Glomerular endothelial cell (primary cell): ENCODE data around the gene NME9. TPM values are rescaled to one million over a fixed set of nuclear protein-coding genes. Genes with fewer than 3 reads are reported as not detected.

Experiments used
- DNase-seq: peaks from one replicate; pipeline ENCODE4 v3.0.0-alpha.2; 2011; ENCODE audit warnings: low read depth, low spot score; ENCODE audit errors: extremely low read depth
- total RNA-seq: library from RNA; depleted of rRNA; stranded (reverse); fragments of >200 nt; gene quantifications from 2 replicates; pipeline ENCODE4 v1.2.3, GENCODE V29; 2015

NME9 gene
- total RNA-seq, 1 donor from 2014 or later, result not detected

GRCh38 chr3:138363322-138363721 lies 33.7 kb upstream of the NME9 start:
- DNase-seq, result no peak

- no peak for DNase-seq
These were observed 32.9 kb upstream of the NME9 start for GRCh38 chr3:138362538-138362937.

- DNase-seq, result no peak
These were observed 31.9 kb upstream of the NME9 start for GRCh38 chr3:138361561-138361971.

GRCh38 chr3:138360869-138361525 lies 31.3 kb upstream of the NME9 start:
- no peak for DNase-seq

- DNase-seq, result no peak
These were observed 30.5 kb upstream of the NME9 start for GRCh38 chr3:138359919-138360868.

GRCh38 chr3:138359148-138359918 lies 29.7 kb upstream of the NME9 start:
- no peak for DNase-seq

- DNase-seq, result no peak
These were observed 27.2 kb upstream of the NME9 start for GRCh38 chr3:138356730-138357405.

DNA sequence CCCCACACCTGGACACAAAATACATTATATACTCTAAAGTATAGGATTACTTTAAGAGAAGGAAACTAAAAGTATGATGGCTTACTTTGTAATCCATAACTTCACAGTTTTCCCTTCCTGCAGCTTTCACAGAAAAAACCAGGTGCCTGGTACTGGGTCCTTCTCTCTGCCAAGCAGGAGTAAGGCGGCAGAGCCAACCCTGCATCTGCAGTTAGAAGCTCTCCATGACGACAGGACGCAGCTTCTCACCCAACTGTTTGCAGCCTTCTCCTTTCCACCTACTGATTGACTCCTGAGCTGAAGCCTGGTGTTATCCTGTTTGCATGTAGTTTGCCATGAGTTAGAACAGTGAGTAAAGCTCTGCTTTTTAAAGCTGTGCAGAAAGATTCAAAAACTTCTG lies 25.4 kb upstream of the NME9 start:
- no peak for DNase-seq

DNA sequence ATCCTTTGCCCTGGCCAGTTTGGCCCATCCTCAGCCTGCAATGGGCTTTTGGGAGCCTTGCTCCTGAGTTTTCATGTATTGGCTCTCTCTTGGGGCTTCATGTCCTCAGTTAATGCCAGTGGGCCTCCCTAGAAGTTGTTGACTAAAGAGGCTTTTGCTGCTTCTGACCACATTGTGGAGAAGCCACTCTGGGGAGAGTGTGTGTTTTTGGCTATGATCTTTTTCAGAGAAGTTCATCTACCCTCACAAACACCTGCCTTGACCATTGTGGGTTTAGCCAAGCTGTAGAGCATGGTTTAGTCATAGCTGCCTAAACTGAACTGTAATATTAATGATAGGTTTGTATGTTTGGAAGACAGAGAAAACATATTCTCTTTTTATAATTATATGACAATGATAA lies 24.7 kb upstream of the NME9 start:
- DNase-seq, result no peak

DNA sequence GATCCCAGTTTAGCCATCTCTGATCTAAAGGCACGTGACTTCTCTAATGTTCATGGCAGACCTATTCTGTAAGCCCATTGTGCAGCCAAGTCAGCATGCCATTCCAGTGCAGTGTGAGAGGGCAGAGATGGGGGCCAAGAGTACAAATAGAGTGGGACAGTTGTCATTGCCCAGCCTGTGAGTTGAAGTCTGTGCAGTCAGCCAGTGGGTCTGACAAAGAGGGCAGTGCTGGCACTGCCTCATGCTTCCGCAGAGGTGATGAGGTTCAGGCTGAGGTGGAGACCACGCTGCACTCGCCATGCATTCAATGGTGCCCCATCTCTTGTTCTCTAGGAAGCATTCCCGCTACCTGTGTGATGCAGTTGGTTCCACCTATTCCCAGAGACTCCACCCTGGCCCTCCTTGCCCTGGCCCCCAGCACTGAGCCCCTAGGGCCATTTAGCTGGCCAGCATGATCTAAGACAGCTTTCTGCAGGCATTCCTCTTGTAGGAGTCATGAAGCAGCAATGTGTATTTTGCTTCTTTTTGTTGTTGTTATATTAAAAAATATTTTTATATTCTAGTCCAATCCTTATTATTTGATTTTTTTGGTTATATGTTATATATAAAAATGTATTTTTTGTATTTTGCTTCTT lies 22.4 kb upstream of the NME9 start:
- DNase-seq, result no peak

- DNase-seq, result no peak
These were observed 21.5 kb upstream of the NME9 start for GRCh38 chr3:138351151-138351550.

- no peak for DNase-seq
These were observed 20.4 kb upstream of the NME9 start for GRCh38 chr3:138349926-138350665.

- DNase-seq, result no peak
These were observed 19.4 kb upstream of the NME9 start for GRCh38 chr3:138348754-138349739.

DNA sequence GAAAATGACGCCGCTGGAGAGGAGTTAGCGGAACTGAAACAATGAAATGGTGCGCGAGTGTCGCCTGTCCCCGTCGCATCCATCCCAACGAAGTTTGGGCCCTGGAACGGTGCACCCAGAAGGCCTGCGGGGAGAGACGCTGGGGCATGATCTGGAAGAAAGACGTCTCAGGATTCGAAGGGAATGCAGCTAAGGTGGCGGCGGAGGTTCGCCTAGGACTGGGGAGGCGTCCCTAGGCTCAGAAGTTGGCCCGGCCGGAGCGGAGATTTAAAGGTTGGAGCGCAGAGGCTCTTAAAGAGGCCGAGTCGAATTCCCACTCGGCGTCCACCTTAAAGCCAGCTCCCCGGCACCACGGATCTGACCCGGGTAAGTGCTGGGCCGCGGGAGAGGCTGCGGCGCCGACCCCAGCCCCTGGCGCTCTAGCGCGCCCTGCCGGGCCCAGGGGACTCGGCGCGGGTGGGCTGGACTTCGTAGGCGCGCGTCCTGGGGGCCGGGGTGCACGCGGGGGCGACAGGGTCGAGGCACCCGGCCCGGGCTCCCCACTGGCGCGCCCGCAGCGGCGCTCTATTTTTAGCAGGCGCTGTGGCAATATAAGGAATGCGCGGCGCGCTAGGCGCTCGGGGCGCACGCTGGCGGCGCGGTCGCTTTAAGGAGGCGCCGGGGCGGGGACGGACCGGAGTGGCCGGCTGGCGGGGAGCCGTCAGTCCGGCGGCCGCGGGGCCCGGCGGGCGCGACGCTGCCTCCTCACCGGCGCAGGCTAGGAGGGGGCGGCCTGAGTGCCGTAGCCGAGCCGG lies 18.5 kb upstream of the NME9 start, which contains the start of gene MRAS:
Gene MRAS, plus strand, starts transcription at position 620 of the 794 bp plus-strand sequence. CDS start 24,305 bp downstream, outside the sequence.
- no peak for DNase-seq

DNA sequence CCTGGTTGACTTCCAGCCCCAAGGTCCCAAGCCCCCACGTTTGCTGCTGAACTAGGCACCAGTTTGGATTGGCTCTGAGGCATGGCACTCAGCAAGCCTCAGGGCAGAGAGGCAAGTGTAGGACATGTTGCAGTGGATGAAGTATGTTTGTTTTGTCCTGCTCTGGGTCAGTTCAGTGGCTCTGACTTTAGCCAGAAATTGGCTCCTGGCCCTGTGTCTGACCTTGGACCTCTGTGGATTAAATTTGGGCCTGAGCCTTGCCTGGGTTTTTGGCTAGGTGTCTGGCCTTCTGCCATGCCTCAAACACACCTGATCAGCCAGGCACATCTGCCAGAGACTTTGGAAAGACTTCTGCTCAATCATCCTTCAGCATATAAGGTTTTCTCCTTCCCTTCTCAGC lies 15.1 kb upstream of the NME9 start:
- DNase-seq, result no peak

- DNase-seq, result no peak
These were observed 10.9 kb upstream of the NME9 start for GRCh38 chr3:138340511-138340910.

DNA sequence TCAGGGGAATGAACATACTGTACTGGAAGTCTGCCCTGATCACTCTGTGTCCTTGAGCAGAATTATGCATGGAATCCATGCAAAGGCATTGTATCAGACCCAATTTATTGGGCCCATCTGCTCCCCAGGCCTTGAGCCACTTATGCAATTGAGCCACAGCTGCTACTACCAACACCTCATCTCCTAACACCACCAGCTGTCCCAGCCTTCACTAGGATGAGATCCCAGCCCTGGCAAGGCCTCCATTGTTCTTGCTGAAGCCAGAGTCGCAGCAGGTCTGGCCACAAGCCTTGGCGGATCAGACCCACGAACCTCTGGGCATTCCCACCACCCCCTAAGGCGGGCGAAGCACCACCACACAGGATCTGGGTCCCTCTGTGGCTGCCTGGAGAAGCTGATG lies 9.2 kb upstream of the NME9 start:
- DNase-seq, result no peak
